Measurements from ENCODE around the gene HRAS.
"Not testable (repeated sequence)": the region's sequence is repeated elsewhere in the genome, so short reads cannot be mapped to it uniquely, and the experiment has no call there.

Gene HRAS

DNA sequence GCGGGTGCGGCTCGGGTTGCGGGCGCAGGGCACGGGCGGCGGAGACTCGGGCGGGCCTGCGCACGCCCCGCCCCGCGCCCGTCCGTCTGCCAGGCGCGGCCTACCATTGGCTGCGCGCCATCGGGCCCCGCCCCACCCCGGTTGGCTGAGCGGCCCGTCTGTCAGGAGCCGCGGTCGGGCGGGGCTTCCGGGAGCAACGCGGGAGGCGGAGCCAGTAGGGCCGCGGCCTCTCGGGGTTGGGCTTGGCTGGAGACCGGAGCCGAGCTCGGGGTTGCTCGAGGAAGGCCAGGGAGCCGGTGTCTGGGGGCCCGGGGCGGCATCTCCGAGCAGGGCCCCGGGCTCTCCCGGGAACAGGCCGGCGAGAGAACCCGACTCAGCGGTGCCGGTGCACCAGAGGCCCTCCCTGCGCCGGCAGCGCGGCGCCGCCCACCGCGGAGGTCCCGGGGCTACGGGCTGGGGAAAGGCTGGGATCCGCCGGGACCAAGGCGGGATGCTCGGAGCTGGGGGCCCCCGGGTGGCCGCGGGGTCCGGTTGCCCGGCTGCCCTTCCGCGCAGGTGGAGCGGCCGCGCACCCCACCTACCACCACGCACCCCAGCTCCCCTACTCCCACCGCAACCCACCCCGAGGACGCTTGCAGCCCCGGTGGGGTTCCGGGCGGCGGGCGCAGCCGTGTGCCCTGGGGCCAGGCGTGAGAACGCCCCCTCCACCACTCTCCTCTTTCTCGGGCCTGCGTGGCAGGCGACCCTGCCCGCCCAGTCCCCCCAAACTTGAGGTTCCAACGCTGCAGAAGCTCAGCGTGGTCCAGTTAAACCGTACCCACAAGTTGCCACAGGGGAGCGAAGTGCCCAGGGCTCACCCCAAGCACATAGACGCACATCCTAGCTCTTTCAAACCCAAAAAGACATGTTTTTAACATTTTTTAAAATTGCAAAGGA, at the start of gene HRAS:
Gene HRAS, minus strand, starts transcription at position 58 of the 936 bp plus-strand sequence.
- peak; percentile 94 for DNase-seq (ENCODE audit: low read depth)

DNA sequence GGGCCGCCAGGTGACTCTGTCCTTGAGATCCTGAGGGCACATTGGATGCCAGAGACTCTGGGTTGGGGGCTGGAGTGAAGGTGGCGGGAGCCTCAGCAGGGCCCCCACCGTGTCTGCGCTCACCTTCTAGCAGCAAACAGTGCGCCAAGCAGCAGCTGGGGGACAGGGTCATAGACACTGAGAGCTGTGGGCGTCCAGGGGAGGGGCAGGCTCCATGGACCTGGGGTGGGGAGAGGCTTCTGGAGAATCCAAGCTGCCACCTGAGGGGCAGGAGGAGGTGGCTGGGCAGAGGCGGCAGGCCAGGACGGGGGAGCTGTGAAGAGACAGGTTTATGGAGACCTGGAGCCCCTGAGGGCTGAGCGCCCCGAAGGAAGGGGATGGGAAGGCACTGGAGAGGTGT, 48.9 kb upstream of the HRAS start:
- DNase-seq (ENCODE audit: low read depth): no peak

DNA sequence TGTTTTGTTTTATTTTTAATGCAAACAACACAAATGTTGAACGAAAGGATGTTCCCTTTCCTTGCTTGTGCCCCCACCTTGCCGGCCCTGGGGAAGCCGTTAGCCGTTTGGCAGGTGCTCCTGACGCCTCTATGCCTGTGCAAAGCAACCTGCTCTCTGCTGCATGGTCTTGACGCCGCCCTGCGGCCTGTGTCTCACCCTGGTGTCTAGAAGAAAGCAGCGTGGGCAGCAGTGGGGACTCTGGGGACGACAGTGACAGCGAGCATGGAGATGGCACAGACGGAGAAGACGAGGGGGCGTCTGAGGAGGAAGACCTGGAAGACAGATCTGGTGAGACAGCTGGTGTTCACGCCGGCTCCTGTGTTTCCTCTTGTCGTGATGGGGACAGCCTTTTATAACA, 46.4 kb upstream of the HRAS start:
- DNase-seq (ENCODE audit: low read depth): no peak

DNA sequence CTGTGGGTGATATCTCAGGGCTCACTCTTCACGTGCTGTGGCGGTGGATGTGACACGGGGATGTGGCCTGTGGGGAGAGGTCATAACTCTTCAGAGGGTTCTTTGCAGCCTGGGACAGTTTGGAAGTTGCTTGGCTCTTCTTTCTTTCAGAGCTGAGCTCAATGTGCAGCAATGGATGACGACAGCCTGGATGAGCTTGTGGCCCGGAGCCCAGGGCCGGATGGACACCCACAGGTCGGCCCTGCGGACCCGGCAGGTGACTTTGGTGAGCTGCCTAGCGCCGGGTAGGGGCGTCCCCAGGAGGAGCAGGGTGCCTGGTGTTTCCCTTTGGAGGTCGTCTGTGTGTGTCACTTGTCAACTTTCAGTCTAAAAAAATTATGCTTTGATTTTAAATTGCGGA, 46.0 kb upstream of the HRAS start:
- DNase-seq (ENCODE audit: low read depth): no peak

DNA sequence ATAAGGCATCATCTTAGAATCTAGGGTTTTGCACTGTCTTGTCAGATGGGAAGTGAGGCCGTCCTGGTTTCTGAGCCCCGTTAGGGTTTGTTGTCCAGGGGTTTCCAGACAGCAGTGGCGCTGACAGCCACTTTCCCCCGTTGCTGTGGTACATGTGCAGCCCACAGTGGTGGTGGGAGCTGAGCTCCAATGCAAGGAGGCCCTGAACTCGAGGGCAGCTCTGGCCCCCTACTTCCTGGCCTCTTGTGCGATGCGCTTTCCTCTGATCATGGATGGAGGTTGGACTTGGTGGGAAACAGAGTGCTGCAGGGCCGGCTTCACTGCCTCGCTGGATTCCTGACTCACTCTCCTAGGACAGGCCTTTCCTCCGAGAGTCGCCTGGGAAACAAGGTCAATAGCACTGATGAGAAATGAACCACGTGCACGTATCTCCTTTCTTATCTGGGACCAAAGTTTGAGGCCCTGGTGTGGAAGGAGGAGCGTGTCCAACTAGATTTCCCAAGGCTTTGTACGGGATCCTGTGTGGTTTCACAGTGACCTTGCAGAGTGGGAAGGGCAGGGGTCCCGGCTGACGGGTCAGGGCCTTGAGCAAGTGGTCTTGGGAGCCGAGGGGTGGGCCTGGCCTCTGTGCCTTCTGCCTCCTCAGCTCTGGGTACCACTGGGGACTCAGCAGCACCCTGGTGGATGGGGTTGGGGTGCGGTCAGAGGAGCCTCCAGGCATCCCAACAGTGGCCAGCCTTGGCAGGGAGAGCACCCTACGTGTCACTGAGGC, 44.6 kb upstream of the HRAS start:
- DNase-seq (ENCODE audit: low read depth): no peak

DNA sequence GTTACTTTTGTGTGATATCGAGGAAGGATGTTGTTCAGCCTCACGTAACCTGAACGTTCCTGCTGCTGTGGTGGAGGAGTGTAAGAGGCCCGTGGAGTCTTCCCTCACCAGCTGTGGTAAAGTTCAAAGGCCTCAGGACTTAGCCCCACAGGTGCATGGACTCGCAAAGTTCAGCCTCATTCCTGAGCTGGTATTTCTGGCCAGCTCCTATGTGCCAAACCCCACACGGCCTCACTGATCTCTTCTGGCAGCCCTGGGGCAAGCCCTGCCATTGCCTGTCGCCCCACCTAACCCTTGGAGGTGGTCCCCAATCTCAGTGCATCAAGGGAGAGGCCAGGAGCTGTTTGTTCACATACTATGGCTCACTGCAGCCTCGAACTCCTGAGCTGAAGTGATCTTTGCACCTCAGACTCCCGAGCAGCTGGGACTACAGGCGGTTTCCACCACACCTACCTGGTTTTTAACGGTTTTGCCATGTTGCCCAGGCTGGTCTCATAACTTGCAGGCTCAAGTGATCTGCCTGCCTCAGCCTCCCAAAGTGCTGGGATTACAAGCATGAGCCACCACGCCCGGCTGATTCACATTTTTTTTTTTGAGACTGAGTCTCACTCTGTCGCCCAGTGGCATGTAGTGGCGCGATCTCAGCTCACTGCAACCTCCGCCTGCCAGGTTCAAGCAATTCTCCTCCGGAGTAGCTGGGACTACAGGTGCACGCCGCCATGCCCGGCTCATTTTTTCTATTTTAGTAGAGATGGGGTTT, 43.1 kb upstream of the HRAS start:
- DNase-seq (ENCODE audit: low read depth): no peak

DNA sequence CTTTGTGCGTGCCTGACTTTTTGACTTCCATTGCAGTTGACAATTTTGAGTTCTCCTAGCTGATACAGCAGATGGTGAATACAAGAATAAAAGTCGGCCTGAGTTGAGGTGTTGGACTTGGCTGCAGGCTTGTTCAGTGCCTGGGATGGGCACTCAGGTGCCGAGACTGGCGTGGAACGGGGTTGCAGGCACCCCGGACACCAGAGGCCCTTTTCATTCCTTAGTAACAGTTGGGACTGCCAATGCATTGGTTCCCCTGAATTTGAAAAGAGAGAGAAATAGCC, 42.2 kb upstream of the HRAS start:
- DNase-seq (ENCODE audit: low read depth): no peak

DNA sequence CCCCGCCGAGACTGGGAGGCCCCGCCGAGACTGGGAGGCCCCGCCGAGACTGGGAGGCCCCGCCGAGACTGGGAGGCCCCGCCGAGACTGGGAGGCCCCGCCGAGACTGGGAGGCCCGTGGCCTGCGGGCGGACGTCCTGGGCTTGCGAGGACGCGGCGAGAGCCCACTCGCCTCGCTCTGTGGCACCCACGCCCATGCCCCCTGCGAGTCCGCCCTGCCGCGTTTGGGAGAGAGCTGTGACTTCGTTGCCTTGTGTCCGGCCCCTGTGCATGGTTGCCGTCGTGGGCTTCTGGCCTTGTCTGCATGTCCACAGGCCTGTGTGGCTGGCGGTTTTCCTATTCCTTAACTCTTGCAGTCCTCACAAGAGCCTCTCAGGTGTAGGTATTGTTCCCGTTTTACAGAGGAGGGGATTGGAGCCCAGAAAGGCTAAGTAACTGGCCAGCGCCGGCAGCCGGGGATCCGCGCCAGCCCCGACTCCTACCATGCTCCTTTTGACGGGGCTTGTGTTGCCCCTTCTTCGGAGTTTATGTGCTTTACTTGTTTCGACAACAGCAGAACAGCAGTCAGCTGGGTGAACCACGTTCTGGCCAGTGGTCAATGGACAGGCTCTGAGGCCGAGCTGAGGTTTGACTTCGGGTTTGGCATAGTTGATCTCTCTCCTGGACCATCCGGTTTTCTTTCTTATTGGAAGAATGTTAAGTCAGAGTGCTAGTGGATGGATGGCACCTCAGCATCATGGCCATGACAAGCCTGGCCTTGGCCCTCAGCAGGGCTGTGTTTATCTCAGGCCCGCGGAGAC, 41.6 kb upstream of the HRAS start:
- DNase-seq (ENCODE audit: low read depth): no peak

DNA sequence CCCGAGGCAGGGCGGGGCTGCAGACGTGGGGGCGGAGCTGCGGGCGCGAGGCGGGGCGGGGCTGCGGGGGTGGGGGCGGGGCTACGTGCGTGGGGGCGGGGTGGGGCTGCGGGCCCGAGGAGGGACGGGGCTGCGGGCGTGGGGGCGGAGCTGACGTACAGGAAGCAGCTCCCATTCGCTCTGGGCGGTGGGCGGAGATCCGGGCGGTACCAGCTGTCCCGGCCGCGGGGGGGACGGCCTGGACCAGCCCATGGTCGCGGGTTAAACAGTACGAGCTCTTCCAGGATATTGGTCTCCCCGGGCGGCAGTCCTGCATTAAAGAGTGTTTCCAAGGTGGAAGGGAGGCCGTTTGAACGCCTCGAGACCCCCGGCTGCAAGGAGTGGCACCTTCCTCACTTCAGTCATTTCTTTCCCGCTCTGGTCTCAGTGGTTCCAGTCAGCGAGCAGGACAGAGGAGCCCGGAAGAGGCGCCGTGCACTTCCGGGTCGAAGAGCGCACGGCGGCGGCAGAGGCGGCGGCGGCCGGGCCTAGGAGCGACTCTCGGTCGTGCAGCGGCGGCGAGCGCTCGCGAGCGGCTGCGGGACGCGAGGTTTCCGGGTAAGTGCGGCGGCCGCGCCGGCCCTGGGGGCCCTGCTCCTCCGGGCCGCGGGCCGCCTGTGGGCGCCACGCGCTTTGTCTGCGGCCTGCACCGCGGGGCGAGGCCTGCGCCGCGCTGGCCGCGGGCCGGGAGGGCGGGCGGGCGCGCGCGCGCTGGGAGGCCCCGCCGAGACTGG, 40.8 kb upstream of the HRAS start, which contains the start of gene PHRF1:
Gene PHRF1, plus strand, starts transcription at position 475 of the 773 bp plus-strand sequence. CDS start 5,043 bp downstream, outside the sequence.
- peak; percentile 96 for DNase-seq (ENCODE audit: low read depth)

DNA sequence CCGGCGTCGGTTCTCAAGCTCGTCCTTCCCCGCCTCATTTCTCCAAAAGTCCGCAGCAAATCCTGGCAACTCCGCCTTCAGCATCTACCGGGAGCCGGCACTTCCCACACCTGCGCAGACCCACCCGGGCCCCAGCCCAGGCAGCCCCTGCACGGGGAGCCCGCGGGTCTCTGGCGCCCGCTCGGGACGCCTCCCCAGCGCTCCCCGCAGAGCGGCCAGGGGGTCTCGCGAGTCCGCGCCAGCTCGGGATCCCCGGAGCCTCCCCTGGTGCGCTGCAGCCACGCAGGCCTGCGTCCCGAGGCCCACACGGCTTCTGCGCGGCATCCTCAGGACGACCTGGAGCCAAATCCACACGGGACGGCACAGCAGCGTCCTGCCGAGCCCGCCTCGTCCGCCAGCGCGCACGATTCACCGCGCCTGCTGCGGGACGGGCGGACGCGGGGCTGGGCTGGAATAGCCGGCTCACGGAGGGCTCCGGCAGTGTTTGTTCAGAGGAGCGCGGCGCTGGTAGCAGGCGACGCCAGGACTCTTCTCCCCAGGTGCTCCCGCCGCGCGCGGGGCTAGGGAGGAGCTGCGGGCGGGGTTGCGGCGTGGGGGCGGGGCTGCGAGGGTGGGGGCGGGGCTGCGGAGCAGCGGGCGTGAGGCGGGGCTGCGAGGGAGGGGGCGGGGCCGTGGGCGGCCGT, 40.1 kb upstream of the HRAS start:
- no peak for DNase-seq (ENCODE audit: low read depth)

DNA sequence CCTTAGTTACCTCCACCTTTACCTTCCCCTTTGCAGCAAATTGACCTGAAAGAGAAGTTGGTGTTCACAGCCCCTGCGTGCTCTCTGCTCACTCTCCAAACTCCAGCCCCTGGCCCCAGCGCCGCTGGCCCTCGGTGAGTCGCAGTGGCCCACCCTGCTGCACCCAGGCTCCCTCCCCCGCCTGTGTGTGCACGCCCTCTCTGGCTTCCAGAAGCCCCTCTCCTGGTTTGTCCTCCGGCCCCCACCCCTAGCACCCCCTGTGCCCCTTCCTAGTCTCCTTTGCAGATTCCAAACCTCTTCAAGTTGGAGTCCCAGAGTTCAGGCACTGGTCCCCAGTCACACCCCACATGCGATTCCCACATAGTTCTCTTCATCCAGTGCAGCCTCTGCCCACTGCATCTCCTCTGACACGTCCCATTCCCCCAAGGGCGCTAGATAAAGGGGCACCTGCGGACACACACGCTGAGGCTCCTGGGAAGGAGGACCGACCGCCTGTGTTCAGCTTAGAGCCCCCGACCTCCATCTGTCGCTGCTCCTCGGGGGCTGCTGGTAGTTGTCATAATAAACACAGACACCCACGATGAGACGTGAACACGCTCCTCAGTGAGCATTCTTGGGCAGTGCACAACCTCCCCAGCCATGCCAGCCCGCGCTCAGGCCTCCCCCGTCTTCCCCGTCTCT, 39.4 kb upstream of the HRAS start:
- DNase-seq (ENCODE audit: low read depth): no peak

DNA sequence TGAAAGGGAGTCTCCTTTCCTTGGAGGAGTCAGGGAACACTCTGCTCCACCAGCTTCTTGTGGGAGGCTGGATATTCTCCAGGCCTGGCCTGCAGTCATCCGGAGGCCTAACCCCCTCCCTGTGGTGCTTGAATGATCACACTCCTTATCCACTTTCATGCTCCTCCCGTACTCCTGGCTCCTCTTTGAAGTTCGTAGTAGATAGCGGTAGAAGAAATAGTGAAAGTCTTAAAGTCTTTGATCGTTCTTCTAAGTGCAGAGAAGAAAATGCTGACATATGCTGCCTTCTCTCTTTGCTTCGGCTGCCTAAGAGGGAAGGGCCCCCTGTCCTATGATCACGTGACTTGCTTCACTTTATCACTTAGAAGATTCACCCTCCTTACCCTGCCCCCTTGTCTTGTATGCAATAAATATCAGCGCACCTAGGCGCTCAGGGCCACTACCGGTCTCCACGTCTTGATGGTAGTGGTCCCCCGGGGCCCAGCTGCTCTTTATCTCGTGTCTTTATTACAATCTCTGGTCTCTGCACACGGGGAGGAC, 38.7 kb upstream of the HRAS start:
- DNase-seq (ENCODE audit: low read depth): not testable (repeated sequence)

DNA sequence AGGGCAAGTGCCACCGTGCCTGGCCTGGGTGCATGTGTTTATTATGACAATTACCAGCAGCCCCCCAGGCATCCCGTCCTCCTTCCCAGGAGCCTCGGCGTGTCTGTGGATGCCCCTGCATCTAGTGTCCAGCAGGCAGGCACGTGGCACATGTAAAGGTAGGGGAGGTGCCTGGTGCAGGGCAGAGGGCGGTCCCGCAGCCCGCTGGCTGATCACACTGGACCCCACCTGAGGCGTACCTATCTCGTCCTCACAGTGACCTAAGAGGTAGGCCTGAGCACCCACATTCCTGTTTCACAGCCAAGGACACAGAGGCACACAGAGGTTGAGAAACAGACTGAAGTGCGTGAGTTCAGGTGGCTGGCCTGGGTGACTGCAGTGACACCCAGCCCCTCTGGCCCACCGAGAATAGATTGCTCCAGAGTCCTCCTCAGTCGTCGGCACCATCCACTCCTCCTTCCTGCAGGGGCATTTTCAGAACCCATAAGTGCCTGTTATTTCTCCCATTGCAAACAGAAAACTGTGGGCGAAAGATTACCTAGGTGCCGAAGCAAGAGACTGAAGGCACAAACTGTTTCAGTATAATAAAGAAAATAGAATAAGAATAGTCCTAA, 37.9 kb upstream of the HRAS start:
- no peak for DNase-seq (ENCODE audit: low read depth)

DNA sequence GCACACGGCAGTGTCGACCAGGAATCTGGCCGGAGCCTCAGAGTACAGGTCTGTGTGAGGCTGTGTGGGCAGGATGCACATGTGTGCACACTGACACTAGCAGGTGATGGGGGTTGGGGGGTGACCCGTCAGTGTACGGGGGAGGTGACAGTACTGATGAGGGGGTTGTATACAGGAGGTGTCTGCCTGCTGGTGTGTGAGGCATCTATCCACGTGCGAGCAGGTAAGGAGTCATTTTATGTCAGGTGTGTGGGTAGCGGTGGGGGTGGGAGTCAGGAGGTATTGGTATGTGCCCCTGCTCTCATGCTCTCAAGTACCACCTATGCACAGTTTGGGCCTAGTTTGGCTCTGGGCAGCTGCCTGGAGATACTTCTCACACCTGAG, 36.4 kb upstream of the HRAS start:
- no peak for DNase-seq (ENCODE audit: low read depth)

DNA sequence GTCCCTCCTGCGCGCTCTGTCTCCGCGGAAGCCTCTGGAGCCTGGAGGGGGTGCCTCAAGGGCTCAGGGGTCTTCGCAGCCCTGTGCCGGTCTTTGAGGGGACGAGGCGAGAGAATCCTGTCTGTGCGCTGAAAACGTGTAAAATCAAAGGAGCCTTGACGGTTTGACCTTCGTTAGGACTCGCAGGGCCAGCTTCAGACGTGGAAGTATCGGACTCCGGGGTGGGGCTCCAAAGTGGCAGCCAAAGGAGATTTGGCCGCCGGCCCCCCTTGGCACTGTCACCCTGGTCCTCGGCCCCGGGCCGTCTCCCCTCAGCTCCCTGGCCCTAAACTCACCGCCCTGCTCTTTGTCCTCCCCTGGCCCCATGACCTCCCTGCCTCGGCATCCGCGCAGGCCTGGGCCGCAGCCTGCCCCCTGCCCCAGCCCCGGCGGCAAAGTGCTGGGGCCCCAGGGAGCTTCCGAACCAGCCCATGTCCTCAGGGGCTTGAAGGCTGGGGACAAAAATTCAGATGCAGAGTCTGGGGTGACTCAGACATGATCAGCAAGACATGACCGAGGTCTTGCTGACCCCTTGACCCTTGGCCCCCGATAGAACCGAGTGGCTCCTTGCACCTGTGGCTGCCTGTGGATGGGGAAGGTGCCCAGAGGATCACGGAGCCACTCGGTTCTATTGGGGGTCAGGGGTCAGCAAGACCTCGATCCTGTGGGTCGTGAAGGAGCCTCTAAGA, 33.9 kb upstream of the HRAS start:
- no peak for DNase-seq (ENCODE audit: low read depth)

DNA sequence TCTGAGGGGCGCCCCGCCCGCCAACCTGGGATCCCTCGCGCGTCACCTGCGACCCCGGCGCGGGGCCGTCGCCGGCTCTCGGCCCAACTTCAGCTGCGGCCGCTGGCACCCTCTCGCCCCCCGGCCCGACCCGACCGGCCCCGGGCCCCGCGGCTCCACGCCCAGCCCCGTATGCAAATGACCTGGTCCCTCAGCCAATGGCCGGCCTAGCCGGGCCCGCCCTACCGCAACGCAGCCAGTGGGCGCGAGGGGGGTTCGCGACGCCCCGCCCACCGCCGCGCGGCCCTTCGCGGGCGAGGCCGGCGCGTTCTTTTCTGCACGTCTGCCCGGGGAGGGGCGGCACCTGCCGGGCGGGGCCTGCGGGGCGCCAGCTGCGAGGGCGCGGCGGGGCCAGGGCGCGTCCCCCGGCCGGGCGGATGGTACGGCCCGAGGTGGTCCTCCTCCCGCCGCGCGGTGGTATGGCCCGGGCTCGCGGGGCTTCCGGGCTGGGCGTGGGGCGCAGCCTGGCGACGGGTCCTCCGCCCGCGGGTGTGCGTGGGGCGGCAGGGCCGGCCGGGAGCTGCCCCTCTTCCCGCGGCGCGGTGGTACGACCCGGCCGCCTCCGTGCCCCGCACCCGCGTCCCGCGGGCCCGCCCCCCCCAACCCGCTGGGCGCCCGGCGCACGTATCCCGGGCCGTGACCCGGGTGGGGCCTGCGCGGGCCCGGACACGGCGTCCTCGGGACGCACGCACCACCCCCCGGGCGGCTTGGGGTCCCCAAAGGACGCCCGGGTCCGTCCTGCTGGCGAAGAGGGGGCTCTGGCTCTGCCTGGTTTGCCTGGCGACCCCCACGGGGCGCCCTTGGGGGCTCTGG, 33.2 kb upstream of the HRAS start:
- peak; percentile 83 for DNase-seq (ENCODE audit: low read depth)

DNA sequence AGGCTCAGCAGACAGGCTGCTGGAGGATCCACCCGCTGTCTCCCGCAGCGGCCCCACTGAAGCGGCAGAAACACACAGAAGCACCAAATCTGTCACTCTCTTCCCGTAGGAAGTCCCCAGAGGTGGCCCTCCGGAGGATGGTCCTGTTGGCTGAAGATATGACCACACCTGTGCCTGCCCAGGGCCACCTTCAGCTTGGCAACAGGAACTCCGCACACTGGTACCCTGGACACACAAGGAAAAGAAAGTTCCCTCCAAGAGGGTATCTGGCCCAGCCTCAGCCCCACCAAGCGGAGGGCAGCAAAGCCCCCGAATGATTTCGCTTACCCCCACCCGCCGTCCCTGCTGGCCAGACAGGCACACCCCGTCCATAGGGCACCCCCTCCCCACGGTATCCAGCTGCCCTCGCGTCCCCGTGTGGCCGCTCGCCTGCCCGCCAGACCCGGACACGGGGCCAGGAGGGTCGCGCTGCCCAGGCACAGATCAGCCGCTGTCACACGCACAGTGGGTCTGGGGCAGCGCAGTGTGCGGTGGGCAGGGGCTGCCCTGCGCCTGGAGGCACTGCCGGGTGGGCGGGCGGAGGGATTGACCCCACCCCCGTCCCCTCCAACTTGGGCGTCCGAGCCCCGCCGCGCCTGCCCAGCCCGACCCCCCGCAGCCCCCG, 32.4 kb upstream of the HRAS start:
- no peak for DNase-seq (ENCODE audit: low read depth)
